GM12891 (cell line): Measurements from ENCODE around the gene TBCB.

ENCODE experiments used
- POLR2A ChIP-seq: IDR thresholded peaks from 2 replicates; pipeline ENCODE4 v1.6.1; 2011; ENCODE audit warnings: low read depth, low read length, control low read depth
- POLR2AphosphoS5 ChIP-seq: IDR thresholded peaks from 2 replicates; pipeline ENCODE4 v1.6.1; 2011; ENCODE audit warnings: low read depth, low read length, control low read depth

DNA sequence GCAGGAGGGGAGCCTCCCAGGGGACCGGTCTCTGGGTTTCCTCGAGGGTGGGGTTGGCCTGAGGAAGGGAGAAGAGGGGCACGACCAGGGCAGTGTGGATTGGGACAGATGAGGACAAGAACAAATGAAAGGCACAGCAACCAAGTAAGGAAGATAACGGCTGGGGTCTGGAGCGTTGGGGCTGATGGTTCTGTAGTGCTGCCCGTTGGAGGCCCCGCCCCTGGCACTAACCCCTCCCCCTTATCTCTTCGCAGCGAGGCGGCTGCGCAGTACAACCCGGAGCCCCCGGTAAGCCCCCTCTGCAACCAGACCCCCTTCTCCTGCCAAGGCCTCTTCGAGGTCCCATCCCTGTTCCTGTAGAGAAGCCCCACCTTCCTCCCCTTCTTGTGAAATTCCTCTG is 26.8 kb downstream of the TBCB start:
- TF ChIP-seq POLR2AphosphoS5 = no peak
- TF ChIP-seq POLR2A = no peak
